Left ventricle myocardium inferior (tissue), 1 donor: ENCODE results near the gene CECR2. TPM values are rescaled to one million over a fixed set of nuclear protein-coding genes. Genes with fewer than 3 reads are reported as not detected.

Experiments
- DNase-seq: peaks from one replicate; pipeline ENCODE4 v3.0.0-alpha.2; 2020
- H3K27ac ChIP-seq: fragments of 200-600 bp; replicated peaks from 2 replicates; pipeline ENCODE4 v1.8.0; 2021
- H3K27me3 ChIP-seq: fragments of 200-600 bp; 2 replicates; pipeline ENCODE4 v1.8.0; 2021; ENCODE audit warnings: low read depth
- H3K36me3 ChIP-seq: fragments of 200-600 bp; 2 replicates; pipeline ENCODE4 v1.8.0; 2021
- H3K4me1 ChIP-seq: fragments of 200-600 bp; 2 replicates; pipeline ENCODE4 v1.8.0; 2021
- H3K4me3 ChIP-seq: fragments of 200-600 bp; 2 replicates; pipeline ENCODE4 v1.8.0; 2021; ENCODE audit warnings: mild to moderate bottlenecking, moderate library complexity
- H3K9me3 ChIP-seq: fragments of 200-600 bp; replicated peaks from 2 replicates; pipeline ENCODE4 v1.8.0; 2021
- intact Hi-C: fragments of 100-400 bp; cut with micrococcal nuclease; formaldehyde crosslinking; loops from one replicate; pipeline ENCODE4 v1.11.0; 2022
- total RNA-seq: library from RNA; stranded (reverse); fragmentation: NEBNext Ultra II Directional; extraction: Animal tissue kit (Norgen Biotek cat#: 25700); gene quantifications from one replicate; pipeline ENCODE4 v1.2.1, GENCODE V29; 2021
- TF ChIP-seq, protein P1 (sequence below): fragments of 200-600 bp; IDR thresholded peaks from 2 replicates; pipeline ENCODE4 v1.8.0; 2021; ENCODE audit warnings: antibody characterized with exemption, mild to moderate bottlenecking, borderline replicate concordance
- donor health status: DM: no; HTN: yes; CAD: no; lungs with severe emphysema.

The CECR2 gene
- total RNA-seq, 1 donor from 2014 or later = 3.1 TPM

GRCh38 chr22:17471886-17472535, 102.8 kb downstream of the CECR2 start:
- no peaks in the 10 kb centered on the region for H3K36me3 ChIP-seq
- TF ChIP-seq, protein P1, sequence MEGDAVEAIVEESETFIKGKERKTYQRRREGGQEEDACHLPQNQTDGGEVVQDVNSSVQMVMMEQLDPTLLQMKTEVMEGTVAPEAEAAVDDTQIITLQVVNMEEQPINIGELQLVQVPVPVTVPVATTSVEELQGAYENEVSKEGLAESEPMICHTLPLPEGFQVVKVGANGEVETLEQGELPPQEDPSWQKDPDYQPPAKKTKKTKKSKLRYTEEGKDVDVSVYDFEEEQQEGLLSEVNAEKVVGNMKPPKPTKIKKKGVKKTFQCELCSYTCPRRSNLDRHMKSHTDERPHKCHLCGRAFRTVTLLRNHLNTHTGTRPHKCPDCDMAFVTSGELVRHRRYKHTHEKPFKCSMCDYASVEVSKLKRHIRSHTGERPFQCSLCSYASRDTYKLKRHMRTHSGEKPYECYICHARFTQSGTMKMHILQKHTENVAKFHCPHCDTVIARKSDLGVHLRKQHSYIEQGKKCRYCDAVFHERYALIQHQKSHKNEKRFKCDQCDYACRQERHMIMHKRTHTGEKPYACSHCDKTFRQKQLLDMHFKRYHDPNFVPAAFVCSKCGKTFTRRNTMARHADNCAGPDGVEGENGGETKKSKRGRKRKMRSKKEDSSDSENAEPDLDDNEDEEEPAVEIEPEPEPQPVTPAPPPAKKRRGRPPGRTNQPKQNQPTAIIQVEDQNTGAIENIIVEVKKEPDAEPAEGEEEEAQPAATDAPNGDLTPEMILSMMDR = no peak
- no peaks in the 10 kb centered on the region for H3K9me3 ChIP-seq
- peak; percentile 26 for DNase-seq
- peak overlapping the region; percentile 61 for H3K27ac ChIP-seq
- intact Hi-C loops = no loop called here
- H3K27me3 ChIP-seq = no peaks in the 10 kb centered on the region
- H3K4me1 ChIP-seq = peaks cover 32% of the 10 kb centered on the region
- no peak overlapping the region for H3K4me3 ChIP-seq

GRCh38 chr22:17472932-17473331, 103.7 kb downstream of the CECR2 start:
- Histone ChIP-seq H3K4me3 (no peak overlapping the region), H3K9me3 (no peaks in the 10 kb centered on the region), H3K4me1 (peaks cover 40% of the 10 kb centered on the region), H3K27me3 (no peaks in the 10 kb centered on the region), H3K27ac (peak overlapping the region; percentile 61), H3K36me3 (no peaks in the 10 kb centered on the region)
- TF ChIP-seq, protein P1 = no peak
- DNase-seq = no peak
- intact Hi-C loops = no loop called here

DNA sequence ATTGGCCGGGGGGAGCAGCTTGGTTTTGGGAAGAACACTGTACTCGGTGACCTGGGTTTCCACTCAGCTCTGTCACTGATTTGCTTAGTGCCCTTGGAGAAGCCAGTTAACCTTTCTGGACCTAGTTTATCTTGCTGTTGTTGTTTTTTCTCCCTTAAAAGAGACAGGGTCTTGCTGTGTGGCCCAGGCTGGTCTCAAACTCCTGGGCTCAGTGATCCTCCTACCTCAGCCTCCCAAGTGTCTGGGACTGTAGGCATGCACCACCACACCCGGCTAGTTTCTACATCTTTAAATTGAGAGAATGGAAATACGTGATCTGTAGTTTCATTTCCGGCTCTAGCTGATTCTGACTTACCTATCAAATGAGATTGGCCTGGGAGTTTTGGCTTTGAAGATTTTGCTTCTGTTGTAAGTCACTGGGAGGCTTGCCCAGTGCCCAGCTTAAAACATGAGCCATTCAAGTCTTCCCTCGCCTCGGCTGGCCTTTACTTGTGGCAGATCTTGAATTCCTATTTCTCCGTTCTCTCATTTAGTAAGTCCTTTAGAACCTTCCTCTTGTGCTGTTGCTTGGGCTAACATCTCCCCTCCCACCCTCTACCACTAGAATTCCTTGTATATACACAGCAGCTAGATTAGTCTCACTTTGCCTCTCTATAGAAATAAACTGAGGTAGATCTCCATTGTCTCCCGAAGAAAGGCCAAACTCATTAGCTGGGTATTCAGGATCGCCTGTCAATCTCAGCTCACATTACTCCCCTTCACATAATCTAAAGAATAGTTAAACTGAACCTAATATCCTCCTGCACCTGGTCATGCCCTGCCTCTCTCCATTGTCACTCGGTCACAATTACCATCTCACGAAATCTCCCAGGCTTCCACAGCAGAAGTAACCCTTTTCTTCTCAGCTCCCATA, 106.3 kb downstream of the CECR2 start:
- Histone ChIP-seq H3K9me3 (no peaks in the 10 kb centered on the region), H3K4me1 (peaks cover 40% of the 10 kb centered on the region), H3K27ac (no peak overlapping the region), H3K4me3 (no peak overlapping the region), H3K36me3 (no peaks in the 10 kb centered on the region), H3K27me3 (no peaks in the 10 kb centered on the region)
- intact Hi-C loops = no loop called here
- TF ChIP-seq, protein P1 = no peak
- no peak for DNase-seq

GRCh38 chr22:17476838-17477237, 107.6 kb downstream of the CECR2 start:
- peaks cover 35% of the 10 kb centered on the region for H3K4me1 ChIP-seq
- intact Hi-C loops = no loop called here
- peak overlapping the region; percentile 29 for H3K4me3 ChIP-seq
- TF ChIP-seq, protein P1 = no peak
- no peak for DNase-seq
- no peaks in the 10 kb centered on the region for H3K9me3 ChIP-seq
- peak overlapping the region; percentile 40 for H3K27ac ChIP-seq
- no peaks in the 10 kb centered on the region for H3K27me3 ChIP-seq
- no peaks in the 10 kb centered on the region for H3K36me3 ChIP-seq

- intact Hi-C loops = no loop called here
- DNase-seq = peak; percentile 31
- H3K4me3 ChIP-seq = peak overlapping the region; percentile 29
- H3K27me3 ChIP-seq = no peaks in the 10 kb centered on the region
- H3K4me1 ChIP-seq = peaks cover 29% of the 10 kb centered on the region
- no peaks in the 10 kb centered on the region for H3K36me3 ChIP-seq
- TF ChIP-seq, protein P1 = no peak
- no peaks in the 10 kb centered on the region for H3K9me3 ChIP-seq
- H3K27ac ChIP-seq = peak overlapping the region; percentile 40
These were observed 108.2 kb downstream of the CECR2 start for GRCh38 chr22:17477391-17477833.
